Measurements from ENCODE around the gene OTX1. TPM values are rescaled to one million over a fixed set of nuclear protein-coding genes. Genes with fewer than 3 reads are reported as not detected.

The OTX1 gene
- total and polyA plus RNA-seq, 2 experiments from 2014 or later, result 1.3 to 2.2 TPM

- H3K27me3 Mint-ChIP-seq (ENCODE audit: insufficient read depth, low read depth, poor library complexity), result no peaks in the 10 kb centered on the region
- H3K27ac Mint-ChIP-seq, result no peak overlapping the region; the same call in 1 of the 2 replicates
- no peaks in the 10 kb centered on the region for H3K9me3 Mint-ChIP-seq
Observed at GRCh38 chr2:63001576-63001975, 49.1 kb upstream of the OTX1 start.

More at GRCh38 chr2:63001576-63001975, 49.1 kb upstream of the OTX1 start:
- Histone ChIP-seq H3K9me2 (ENCODE audit: insufficient read depth) (no peaks in the 10 kb centered on the region), H4K20me1 (replicated peaks; ENCODE audit: insufficient read depth) (no peaks in the 10 kb centered on the region), H3K4me1 (ENCODE audit: insufficient read depth) (no peaks in the 10 kb centered on the region; the same call in 1 of the 2 replicates), H3K4me3 (no peak overlapping the region), H2AFZ (no peak overlapping the region), H3F3A (replicated peaks; ENCODE audit: low read depth) (no peaks in the 10 kb centered on the region), H3K36me3 (ENCODE audit: insufficient read depth) (no peaks in the 10 kb centered on the region), H3K27me3 (ENCODE audit: insufficient read depth) (no peaks in the 10 kb centered on the region), H3K79me2 (replicated peaks; ENCODE audit: insufficient read depth) (no peaks in the 10 kb centered on the region), H3K4me2 (no peak overlapping the region), H3K27ac (ENCODE audit: low read depth) (no peak overlapping the region)
- H3K36me3 Mint-ChIP-seq (ENCODE audit: low read depth), result no peaks in the 10 kb centered on the region
- DNase-seq (ENCODE audit: low spot score), result no peak
- H3K4me1 Mint-ChIP-seq, result peaks cover 14% of the 10 kb centered on the region; the same call in 2 of the 3 replicates
- ATAC-seq, result no peak
- H3K4me3 Mint-ChIP-seq, result no peak overlapping the region
- TF ChIP-seq EZH2 (IDR thresholded peaks at IDR 0.05; ENCODE audit: low read depth, unreplicated experiment) (no peak), EZH2phosphoT487 (IDR thresholded peaks at IDR 0.05; ENCODE audit: unreplicated experiment) (no peak), CREB1 (CRISPR knock-in tag; IDR thresholded peaks at IDR 0.05; ENCODE audit: low read depth) (no peak), CTCF (conservative IDR thresholded peaks at IDR 0.05; ENCODE audit: low read depth in 2 of 2) (no peak), REST (IDR thresholded peaks at IDR 0.05; ENCODE audit: unreplicated experiment) (no peak), ZNF114 (CRISPR knock-in tag; IDR thresholded peaks at IDR 0.05) (no peak), NANOG (IDR thresholded peaks at IDR 0.05; ENCODE audit: borderline replicate concordance) (no peak), ETS1 (IDR thresholded peaks at IDR 0.05) (no peak), ZNF331 (CRISPR knock-in tag; IDR thresholded peaks at IDR 0.05; ENCODE audit: low read depth) (no peak), STAT1 (IDR thresholded peaks at IDR 0.05; ENCODE audit: unreplicated experiment) (no peak), POLR2AphosphoS5 (IDR thresholded peaks at IDR 0.05; ENCODE audit: low read depth) (no peak), ZNF462 (CRISPR knock-in tag; IDR thresholded peaks at IDR 0.05) (no peak), JUNB (IDR thresholded peaks at IDR 0.05; ENCODE audit: unreplicated experiment) (no peak)
